HepG2 (cell line): ENCODE measurements around the gene GP2. TPM values are rescaled to one million over a fixed set of nuclear protein-coding genes. Genes with fewer than 3 reads are reported as not detected.
"Not testable (repeated sequence)": the region's sequence is repeated elsewhere in the genome, so short reads cannot be mapped to it uniquely, and the experiment has no call there.

ENCODE experiments used
- ATAC-seq: fragments of 200-7000 bp; cut with Tn5 transposase; 3 replicates; pipeline ENCODE4 v1.9.1; 2020; ENCODE audit warnings: mild to moderate bottlenecking, moderate library complexity
- BruUV-seq: library from RNA; stranded (reverse); fragments of 400-500 nt; replicated peaks from 2 replicates; lab custom pipeline; 2021; lab: Mats Ljungman, UMichigan
- CTCF ChIA-PET: fragments of 300-600 bp; formaldehyde crosslinking; extraction: SDS; loops from one replicate; lab custom pipeline; 2021; ENCODE audit warnings: low total read pairs, inconsistent platforms, low intra/inter-chr PET ratio; lab: Yijun Ruan, JAX
- POLR2A ChIA-PET: fragments of 350-600 bp; sonication (Branson Sonifier 250); formaldehyde crosslinking; loops from one replicate; lab custom pipeline; 2020; ENCODE audit warnings: antibody characterized with exemption, inconsistent platforms; lab: Yijun Ruan, JAX
- DNase-seq: peaks from one replicate; pipeline ENCODE4 v3.0.0-alpha.2; 2015; ENCODE audit warnings: low spot score
- FAIRE-seq: peaks from 3 replicates; lab custom pipeline; 2011; peaks lifted over from hg19 to GRCh38; lab: Jason Lieb, UNC
- H2AFZ ChIP-seq: one replicate; pipeline ENCODE4 v1.6.1; 2011; ENCODE audit warnings: low read length, inconsistent platforms
- H3K27ac ChIP-seq: fragments of 300-600 bp; 3 replicates; pipeline ENCODE4 v1.8.0; 2011; ENCODE audit warnings: mixed run types, mild to moderate bottlenecking, mixed read lengths, low read length, inconsistent platforms; ENCODE audit not compliant: insufficient read depth; ENCODE audit errors: extremely low read length
- H3K27me3 ChIP-seq, 2 experiments: fragments of 200-600 bp in 1 of 2; 2 replicates in 1 of 2; 3 replicates in 1 of 2; pipeline versions ENCODE4 v1.6.0 to v1.8.0; 2011; ENCODE audit warnings: low read length in 2 of 2, mild to moderate bottlenecking in 2 of 2, moderate library complexity in 2 of 2, inconsistent platforms in 1 of 2; ENCODE audit not compliant: insufficient read depth in 2 of 2, control insufficient read depth in 1 of 2
- H3K36me3 ChIP-seq, 2 experiments: fragments of 200-600 bp in 1 of 2; replicated peaks in 1 of 2; 2 replicates in 1 of 2; 3 replicates in 1 of 2; pipeline versions ENCODE4 v1.5.1 to v1.8.0; 2011; ENCODE audit warnings: low read length in 2 of 2, inconsistent platforms in 1 of 2; ENCODE audit not compliant: insufficient read depth in 2 of 2, control insufficient read depth in 1 of 2
- H3K4me1 ChIP-seq: 2 replicates; pipeline ENCODE4 v1.5.1; 2012; ENCODE audit warnings: low read length, inconsistent platforms; ENCODE audit not compliant: insufficient read depth
- H3K4me2 ChIP-seq: 2 replicates; pipeline ENCODE4 v1.6.0; 2011; ENCODE audit warnings: low read depth, low read length, inconsistent platforms
- H3K4me3 ChIP-seq, 3 experiments: fragments of 200-600 bp in 1 of 3; sonication (generic), shearing (Covaris generic) in 1 of 3; replicated peaks in 1 of 3; 2 replicates each; pipeline ENCODE4 v1.5.1; 2011 to 2016; ENCODE audit warnings: low read length in 3 of 3, inconsistent platforms in 2 of 3, low read depth in 2 of 3, mild to moderate bottlenecking in 2 of 3, control low read depth in 1 of 3, mixed read lengths in 1 of 3; ENCODE audit not compliant: insufficient read depth in 1 of 3
- H3K79me2 ChIP-seq: one replicate; pipeline ENCODE4 v1.6.1; 2011; ENCODE audit warnings: low read length, inconsistent platforms; ENCODE audit not compliant: insufficient read depth
- H3K9ac ChIP-seq: 2 replicates; pipeline ENCODE4 v1.6.0; 2011; ENCODE audit warnings: mild to moderate bottlenecking, low read depth, low read length, inconsistent platforms; ENCODE audit not compliant: insufficient read depth
- H3K9me3 ChIP-seq: 2 replicates; pipeline ENCODE4 v1.5.1; 2012; ENCODE audit warnings: mild to moderate bottlenecking, low read length
- H4K20me1 ChIP-seq: 2 replicates; pipeline ENCODE4 v1.6.0; 2011; ENCODE audit warnings: inconsistent platforms, mild to moderate bottlenecking, low read length, moderate library complexity; ENCODE audit not compliant: insufficient read depth
- ARNT ChIP-seq: fragments of 450-650 bp; IDR thresholded peaks from 2 replicates; pipeline ENCODE4 v1.6.1; 2017
- CHD2 ChIP-seq: IDR thresholded peaks from 2 replicates; pipeline ENCODE4 v1.6.1; 2011; ENCODE audit warnings: low read depth, low read length, improper control_type of control experiment
- CREB1 ChIP-seq, 2 experiments: fragments of 450-650 bp in 1 of 2; IDR thresholded peaks; 2 replicates each; pipeline ENCODE4 v1.6.1; 2016 to 2017; ENCODE audit warnings: control low read depth in 1 of 2, mild to moderate bottlenecking in 1 of 2, missing compliant biosample characterization in 1 of 2, missing genetic modification characterization in 1 of 2
- E2F1 ChIP-seq: sonication (generic); formaldehyde crosslinking; IDR thresholded peaks from 2 replicates; pipeline ENCODE4 v1.5.0; 2020; ENCODE audit warnings: missing genetic modification reagents
- MAFK ChIP-seq, 2 experiments: IDR thresholded peaks in 1 of 2; conservative IDR thresholded peaks in 1 of 2; 2 replicates each; pipeline ENCODE4 v1.6.1; 2011; ENCODE audit warnings: improper control_type of control experiment in 2 of 2, low read length in 2 of 2
- RBAK ChIP-seq: sonication (generic); formaldehyde crosslinking; IDR thresholded peaks from 2 replicates; pipeline ENCODE4 v1.5.1; 2020; ENCODE audit warnings: mild to moderate bottlenecking, missing genetic modification reagents
- SIN3A ChIP-seq: IDR thresholded peaks from 2 replicates; pipeline ENCODE4 v1.6.1; 2011; ENCODE audit warnings: low read depth, mild to moderate bottlenecking, control low read depth, low read length, borderline replicate concordance
- ZNF12 ChIP-seq: sonication (generic); formaldehyde crosslinking; IDR thresholded peaks from 2 replicates; pipeline ENCODE4 v1.5.0; 2020; ENCODE audit warnings: missing genetic modification reagents
- WGBS: methylation state at CpG from one replicate; pipeline ENCODE4 v1.1.6; 2017; ENCODE audit warnings: low lambda C conversion rate; 5-methylcytosine and 5-hydroxymethylcytosine counted together
- in situ Hi-C: cut with HindIII; loops from 2 replicates; pipeline ENCODE4 v1.10.0; 2017; ENCODE audit warnings: low pct_unique_long_range_greater_than_20kb; ENCODE audit not compliant: extremely low pct_ligation_motif_present
- intact Hi-C: fragments of 100-400 bp; cut with micrococcal nuclease; formaldehyde crosslinking; loops from one replicate; pipeline ENCODE4 v1.10.0; 2022; ENCODE audit not compliant: unreplicated experiment
- polyA plus RNA-seq, 8 experiments: library from polyadenylated mRNA; depleted of rRNA in 3 of 8; stranded (reverse) in 7 of 8; unstranded in 1 of 8; fragments of >200 nt; fragmentation: Illumina TruSeq in 4 of 8; extraction: Trizol in 4 of 8; gene quantifications; 2 replicates each; pipeline versions ENCODE4 v1.2.1 to v1.2.3, GENCODE V29; 2011 to 2016; ENCODE audit warnings: low read depth in 4 of 8, missing spikeins in 1 of 8, mixed read lengths in 1 of 8; ENCODE audit not compliant: insufficient read depth in 1 of 8
- total RNA-seq, 5 experiments: library from RNA; depleted of rRNA; stranded (reverse); fragments of >200 nt; fragmentation: Illumina TruSeq; extraction: Trizol; gene quantifications; 2 replicates each; pipeline ENCODE4 v1.2.3, GENCODE V29; 2016; ENCODE audit warnings: low read depth in 1 of 5

The GP2 gene
- total and polyA plus RNA-seq, 2 of the 13 experiments (the other 11 are each of a cell fraction or from before 2014, with no cell fraction given), result 0.15 to 0.69 TPM

GRCh38 chr16:20312536-20313095 is 14.7 kb downstream of the GP2 start:
- H3K79me2 ChIP-seq; H3K4me2 ChIP-seq; CTCF ChIA-PET; intact Hi-C loops; H3K36me3 ChIP-seq; H3K27me3 ChIP-seq; BruUV-seq; H4K20me1 ChIP-seq; ATAC-seq; H3K4me1 ChIP-seq; DNase-seq; H3K27ac ChIP-seq; FAIRE-seq; H3K9me3 ChIP-seq; H3K4me3 ChIP-seq; POLR2A ChIA-PET; H3K9ac ChIP-seq; H2AFZ ChIP-seq; TF ChIP-seq CREB1 (CRISPR knock-in tag; IDR thresholded peaks at IDR 0.05): not testable (repeated sequence)
- 38% methylated on average over 7 of the region's 7 CpGs for WGBS
- in situ Hi-C loops, result loop anchor here (25.0 kb wide), 1 partner anchor 725 kb away; no protein-coding TSS in a partner anchor
- 0 out of 2 replicates have a peak, but pooled peaks have one; percentile 6 for TF ChIP-seq CREB1 (IDR thresholded peaks at IDR 0.05)

DNA sequence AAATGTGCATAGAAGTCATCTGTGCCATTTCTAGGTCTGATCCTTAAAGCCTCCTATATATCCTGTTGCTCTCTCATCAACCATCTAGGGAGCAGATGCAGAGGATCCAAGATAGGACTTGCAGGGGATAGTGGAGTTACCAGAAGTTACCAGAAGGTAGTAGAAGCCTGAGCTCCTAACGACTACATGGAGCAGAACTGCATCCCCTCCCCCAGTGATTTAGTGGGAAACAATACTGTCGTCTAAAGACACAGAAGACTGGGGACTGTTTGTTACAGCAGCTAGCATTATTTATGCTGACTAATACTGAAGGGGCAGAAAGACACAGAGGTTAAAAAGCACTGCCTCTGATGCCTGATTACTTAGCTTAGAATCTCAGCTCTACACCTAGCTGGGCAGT is 15.8 kb downstream of the GP2 start:
- Histone ChIP-seq H3K9me3 (no peaks in the 10 kb centered on the region), H3K27ac (no peak overlapping the region), H3K4me2 (no peak overlapping the region), H3K27me3 (peaks cover 0 to 5% of the 10 kb centered on the region in 2 experiments; a peak in 1 of 5 replicates), H2AFZ (no peak overlapping the region), H4K20me1 (no peaks in the 10 kb centered on the region), H3K36me3 (no peaks in the 10 kb centered on the region), H3K4me3 (no peak overlapping the region), H3K4me1 (no peaks in the 10 kb centered on the region), H3K79me2 (no peaks in the 10 kb centered on the region), H3K9ac (no peak overlapping the region)
- ATAC-seq, result no peak
- CTCF ChIA-PET, result no interaction called here
- BruUV-seq, result no TSS peak
- intact Hi-C loops, result no loop called here
- peak; percentile 4 for FAIRE-seq
- 3% methylated on average over 2 of the region's 2 CpGs for WGBS
- in situ Hi-C loops, result loop anchor here (25.0 kb wide), 1 partner anchor 724 kb away; no protein-coding TSS in a partner anchor
- peak; percentile 3 to 43; a peak in 2 of 4 replicates for TF ChIP-seq MAFK (conservative IDR thresholded peaks at IDR 0.05 in 1 of 2, IDR thresholded peaks at IDR 0.05 in 1 of 2; ENCODE audit: low read length in 2 of 2)
- peak; percentile 98 for TF ChIP-seq ZNF12 (CRISPR knock-in tag)
- no peak for TF ChIP-seq CHD2
- TF ChIP-seq SIN3A, result no peak
- no peak for TF ChIP-seq ARNT
- peak; percentile 69; the same call in 1 of the 2 replicates for TF ChIP-seq RBAK (CRISPR knock-in tag)
- no peak for TF ChIP-seq E2F1 (CRISPR knock-in tag)
- DNase-seq, result no peak
- POLR2A ChIA-PET, result no interaction called here
